ENCODE results near the gene CTNNBL1. TPM values are rescaled to one million over a fixed set of nuclear protein-coding genes. Genes with fewer than 3 reads are reported as not detected.

The CTNNBL1 gene
- total RNA-seq, 6 experiments from 2014 or later: 16.3 to 41.8 (median 28.8) TPM

GRCh38 chr20:37899105-37900045, 205.5 kb downstream of the CTNNBL1 start:
- Histone ChIP-seq H3K27ac (no peak overlapping the region), H3K27me3 (no peaks in the 10 kb centered on the region), H3K36me3 (no peaks in the 10 kb centered on the region), H3K4me1 (peaks cover 0 to 10% (median 0%) of the 10 kb centered on the region in 4 donors), H3K9me3 (no peaks in the 10 kb centered on the region), H3K4me3 (no peak overlapping the region)
- WGBS (ENCODE audit: insufficient coverage, low coverage, low lambda C conversion rate, missing lambda C conversion rate): 30% methylated on average over 6 of the region's 8 CpGs
- ATAC-seq: no peak
- TF ChIP-seq POLR2A (IDR thresholded peaks at IDR 0.05): no peak
- TF ChIP-seq, protein P1, sequence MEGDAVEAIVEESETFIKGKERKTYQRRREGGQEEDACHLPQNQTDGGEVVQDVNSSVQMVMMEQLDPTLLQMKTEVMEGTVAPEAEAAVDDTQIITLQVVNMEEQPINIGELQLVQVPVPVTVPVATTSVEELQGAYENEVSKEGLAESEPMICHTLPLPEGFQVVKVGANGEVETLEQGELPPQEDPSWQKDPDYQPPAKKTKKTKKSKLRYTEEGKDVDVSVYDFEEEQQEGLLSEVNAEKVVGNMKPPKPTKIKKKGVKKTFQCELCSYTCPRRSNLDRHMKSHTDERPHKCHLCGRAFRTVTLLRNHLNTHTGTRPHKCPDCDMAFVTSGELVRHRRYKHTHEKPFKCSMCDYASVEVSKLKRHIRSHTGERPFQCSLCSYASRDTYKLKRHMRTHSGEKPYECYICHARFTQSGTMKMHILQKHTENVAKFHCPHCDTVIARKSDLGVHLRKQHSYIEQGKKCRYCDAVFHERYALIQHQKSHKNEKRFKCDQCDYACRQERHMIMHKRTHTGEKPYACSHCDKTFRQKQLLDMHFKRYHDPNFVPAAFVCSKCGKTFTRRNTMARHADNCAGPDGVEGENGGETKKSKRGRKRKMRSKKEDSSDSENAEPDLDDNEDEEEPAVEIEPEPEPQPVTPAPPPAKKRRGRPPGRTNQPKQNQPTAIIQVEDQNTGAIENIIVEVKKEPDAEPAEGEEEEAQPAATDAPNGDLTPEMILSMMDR (IDR thresholded peaks at IDR 0.05): no peak
- intact Hi-C loops (cut with DNase I): loop anchor here in 1 of 2 donors (10.0 kb wide), 1 partner anchor 95 kb away; no protein-coding TSS in a partner anchor
- no peak for DNase-seq

GRCh38 chr20:37901240-37901639, 207.4 kb downstream of the CTNNBL1 start:
- DNase-seq: no peak
- Histone ChIP-seq H3K4me3 (no peak overlapping the region), H3K36me3 (no peaks in the 10 kb centered on the region), H3K9me3 (no peaks in the 10 kb centered on the region), H3K27ac (no peak overlapping the region), H3K4me1 (peaks cover 0 to 10% (median 0%) of the 10 kb centered on the region in 4 donors), H3K27me3 (no peaks in the 10 kb centered on the region)
- intact Hi-C loops (cut with DNase I): loop anchor here in 1 of 2 donors (10.0 kb wide), 1 partner anchor 94 kb away; no protein-coding TSS in a partner anchor
- TF ChIP-seq, protein P1 (IDR thresholded peaks at IDR 0.05): no peak
- TF ChIP-seq POLR2A (IDR thresholded peaks at IDR 0.05): no peak
- no peak for ATAC-seq
- WGBS (ENCODE audit: insufficient coverage, low coverage, low lambda C conversion rate, missing lambda C conversion rate): 6% methylated on average over 6 of the region's 18 CpGs

DNA sequence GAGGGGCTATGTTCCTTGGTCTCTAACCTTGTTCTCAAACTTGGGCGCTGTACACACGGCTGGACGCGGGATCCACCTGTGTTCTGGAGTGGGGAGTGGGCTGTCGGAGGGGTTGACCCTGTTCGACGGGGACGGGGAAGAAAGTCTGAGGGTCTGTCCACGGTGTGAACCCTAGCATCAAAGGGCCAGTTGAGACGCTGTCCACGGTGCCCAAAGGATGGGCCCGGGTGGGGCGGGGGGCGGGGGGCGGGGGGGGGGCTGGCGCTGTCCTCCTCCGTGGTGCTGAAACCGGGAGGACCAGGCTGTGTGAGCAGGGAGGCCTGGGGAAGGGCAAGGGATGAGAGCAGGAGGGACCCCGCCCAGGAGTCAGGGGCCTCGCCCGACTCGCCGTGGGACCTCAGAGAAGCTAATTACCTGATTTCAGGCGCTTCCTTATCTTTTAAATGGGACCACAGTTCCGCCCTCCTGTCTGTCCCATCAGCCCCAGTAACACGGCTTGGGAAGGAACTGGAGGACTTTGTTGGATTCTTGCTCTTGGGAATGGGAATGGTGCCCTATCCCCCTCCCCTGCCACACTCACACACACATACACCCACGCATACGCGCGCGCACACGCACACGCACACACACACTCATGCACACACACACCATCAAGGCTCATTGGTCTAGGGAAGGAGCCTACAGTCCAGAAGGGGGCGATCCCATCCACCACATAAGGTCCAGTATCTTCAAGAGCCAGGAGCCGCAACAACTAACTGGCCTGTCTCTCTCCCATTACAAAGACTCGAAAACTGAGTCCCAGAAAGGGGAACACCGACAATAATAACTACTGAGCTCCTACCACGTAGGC, 208.0 kb downstream of the CTNNBL1 start:
- Histone ChIP-seq H3K27ac (no peak overlapping the region), H3K27me3 (no peaks in the 10 kb centered on the region), H3K4me1 (peaks cover 0 to 10% (median 0%) of the 10 kb centered on the region in 4 donors), H3K4me3 (peak overlapping the region; percentile 33 to 54 (median 42)), H3K9me3 (no peaks in the 10 kb centered on the region), H3K36me3 (no peaks in the 10 kb centered on the region)
- intact Hi-C loops (cut with DNase I): loop anchor here in 1 of 2 donors (10.0 kb wide), 1 partner anchor 93 kb away; no protein-coding TSS in a partner anchor
- DNase-seq (peak in 2 of 3 donors; percentile 47 to 68), ATAC-seq (peak; percentile 85 to 91 (median 88))
- 13% methylated on average over 23 of the region's 38 CpGs for WGBS (ENCODE audit: insufficient coverage, low coverage, low lambda C conversion rate, missing lambda C conversion rate)
- TF ChIP-seq, protein P1 (IDR thresholded peaks at IDR 0.05): peak; percentile 38 to 56 (median 54)
- TF ChIP-seq POLR2A (IDR thresholded peaks at IDR 0.05): no peak
